K562 (cell line): ENCODE measurements around the gene BTG2.

Experiments
- BMI1 ChIP-seq: fragments of 150-350 bp; IDR thresholded peaks from 2 replicates; pipeline ENCODE4 v1.6.1; 2014; ENCODE audit warnings: low read length
- CBFB ChIP-seq: sonication (generic); formaldehyde crosslinking; IDR thresholded peaks from 2 replicates; pipeline ENCODE4 v1.4.0; 2020; ENCODE audit warnings: mild to moderate bottlenecking, missing genetic modification reagents
- CTCF ChIP-seq, 3 experiments: IDR thresholded peaks in 2 of 3; conservative IDR thresholded peaks in 1 of 3; 2 replicates each; pipeline ENCODE4 v1.5.1; 2011 to 2012; ENCODE audit warnings: low read length in 3 of 3, mild to moderate bottlenecking in 3 of 3, control low read depth in 2 of 3, improper control_type of control experiment in 1 of 3, inconsistent platforms in 1 of 3, low read depth in 1 of 3, mixed read lengths in 1 of 3, moderate library complexity in 1 of 3; ENCODE audit not compliant: insufficient read depth in 2 of 3
- CXXC5 ChIP-seq: fragments of 250-450 bp; sonication (Bioruptor Pico); IDR thresholded peaks from 2 replicates; pipeline ENCODE4 v1.8.0; 2022; ENCODE audit warnings: inconsistent platforms, mild to moderate bottlenecking, moderate library complexity
- FOXK2 ChIP-seq, 2 experiments: fragments of 450-650 bp; IDR thresholded peaks in 1 of 2; conservative IDR thresholded peaks in 1 of 2; 2 replicates each; pipeline ENCODE4 v1.6.1; 2016; ENCODE audit warnings: low read depth in 2 of 2, mild to moderate bottlenecking in 1 of 2
- ZC3H4 ChIP-seq: sonication (generic); formaldehyde crosslinking; IDR thresholded peaks from 2 replicates; pipeline ENCODE4 v1.9.0; 2021; ENCODE audit warnings: missing genetic modification reagents, borderline replicate concordance
- ZNF263 ChIP-seq: sonication (generic); formaldehyde crosslinking; IDR thresholded peaks from 2 replicates; pipeline ENCODE4 v1.8.0; 2022; ENCODE audit warnings: mild to moderate bottlenecking, missing genetic modification reagents, borderline replicate concordance

GRCh38 chr1:203281851-203282661, 23.3 kb upstream of the BTG2 start:
- TF ChIP-seq ZNF263 (CRISPR knock-in tag) (no peak), FOXK2 (conservative IDR thresholded peaks at IDR 0.05 in 1 of 2, IDR thresholded peaks at IDR 0.05 in 1 of 2; ENCODE audit: low read depth in 2 of 2) (no peak), CBFB (CRISPR knock-in tag) (no peak), BMI1 (no peak), ZC3H4 (CRISPR knock-in tag) (no peak), CTCF (IDR thresholded peaks at IDR 0.05 in 2 of 3, conservative IDR thresholded peaks at IDR 0.05 in 1 of 3; ENCODE audit: insufficient read depth in 2 of 3, low read depth in 1 of 3, low read length in 3 of 3) (no peak), CXXC5 (no peak; the same call in 1 of the 2 replicates)
